ENCODE results near the gene GNAO1.

The GNAO1 gene

GRCh38 chr16:56401482-56401881 lies 210.2 kb downstream of the GNAO1 start:
- peak; percentile 28 for DNase-seq (ENCODE audit: low spot score)

GRCh38 chr16:56405977-56406672 lies 214.8 kb downstream of the GNAO1 start:
- DNase-seq (ENCODE audit: low spot score), result no peak
